Cardiac muscle cell (in vitro differentiated cells and primary cell): ENCODE results near the gene CBX5. TPM values are rescaled to one million over a fixed set of nuclear protein-coding genes. Genes with fewer than 3 reads are reported as not detected.
"Not testable (repeated sequence)": the region's sequence is repeated elsewhere in the genome, so short reads cannot be mapped to it uniquely, and the experiment has no call there.

Experiments used
- DNase-seq, 2 donors: peaks; one replicate each; pipeline versions ENCODE4 v3.0.0 to v3.0.0-alpha.2; 2010 to 2017; ENCODE audit warnings: low read depth in 1 of 2, low spot score in 1 of 2
- H3K27ac ChIP-seq: fragments of 200-600 bp; sonication (generic); 2 replicates; pipeline ENCODE4 v1.5.1; 2016
- H3K27me3 ChIP-seq: fragments of 200-600 bp; sonication (generic); 2 replicates; pipeline ENCODE4 v1.6.0; 2016; ENCODE audit warnings: control low read depth
- H3K36me3 ChIP-seq: fragments of 200-600 bp; sonication (generic); 2 replicates; pipeline ENCODE4 v1.5.1; 2016; ENCODE audit warnings: control low read depth
- H3K4me1 ChIP-seq: fragments of 200-600 bp; sonication (generic); 2 replicates; pipeline ENCODE4 v1.8.1; 2017; ENCODE audit warnings: low read depth, mild to moderate bottlenecking, mixed run types
- H3K4me3 ChIP-seq: fragments of 200-600 bp; sonication (generic); 2 replicates; pipeline ENCODE4 v1.5.1; 2016; ENCODE audit warnings: mild to moderate bottlenecking
- H3K9me3 ChIP-seq: fragments of 200-600 bp; sonication (generic); 2 replicates; pipeline ENCODE4 v1.5.1; 2017; ENCODE audit warnings: low read depth, mild to moderate bottlenecking, control low read depth
- polyA plus RNA-seq: library from polyadenylated mRNA; unstranded; fragments of >200 nt; fragmentation: Nextera tagmentation; extraction: Ambion mirVana; gene quantifications from 2 replicates; pipeline ENCODE4 v1.2.1, GENCODE V29; 2016
- total RNA-seq: library from RNA; depleted of rRNA; stranded (reverse); fragments of >200 nt; gene quantifications from 2 replicates; pipeline ENCODE4 v1.2.3, GENCODE V29; 2016
- TF ChIP-seq, protein P1 (sequence below): IDR thresholded peaks from 2 replicates; pipeline ENCODE4 v1.5.1; 2012; ENCODE audit warnings: low read depth, mild to moderate bottlenecking, low read length

CBX5 gene
- total and polyA plus RNA-seq, 2 experiments from 2014 or later, result 49.5 to 98.3 TPM

- Histone ChIP-seq H3K4me1 (peaks cover 9% of the 10 kb centered on the region), H3K27me3 (no peaks in the 10 kb centered on the region), H3K9me3 (no peaks in the 10 kb centered on the region), H3K4me3 (no peak overlapping the region), H3K27ac (peak overlapping the region; percentile 61), H3K36me3 (peaks cover 30% of the 10 kb centered on the region)
- TF ChIP-seq, protein P1, sequence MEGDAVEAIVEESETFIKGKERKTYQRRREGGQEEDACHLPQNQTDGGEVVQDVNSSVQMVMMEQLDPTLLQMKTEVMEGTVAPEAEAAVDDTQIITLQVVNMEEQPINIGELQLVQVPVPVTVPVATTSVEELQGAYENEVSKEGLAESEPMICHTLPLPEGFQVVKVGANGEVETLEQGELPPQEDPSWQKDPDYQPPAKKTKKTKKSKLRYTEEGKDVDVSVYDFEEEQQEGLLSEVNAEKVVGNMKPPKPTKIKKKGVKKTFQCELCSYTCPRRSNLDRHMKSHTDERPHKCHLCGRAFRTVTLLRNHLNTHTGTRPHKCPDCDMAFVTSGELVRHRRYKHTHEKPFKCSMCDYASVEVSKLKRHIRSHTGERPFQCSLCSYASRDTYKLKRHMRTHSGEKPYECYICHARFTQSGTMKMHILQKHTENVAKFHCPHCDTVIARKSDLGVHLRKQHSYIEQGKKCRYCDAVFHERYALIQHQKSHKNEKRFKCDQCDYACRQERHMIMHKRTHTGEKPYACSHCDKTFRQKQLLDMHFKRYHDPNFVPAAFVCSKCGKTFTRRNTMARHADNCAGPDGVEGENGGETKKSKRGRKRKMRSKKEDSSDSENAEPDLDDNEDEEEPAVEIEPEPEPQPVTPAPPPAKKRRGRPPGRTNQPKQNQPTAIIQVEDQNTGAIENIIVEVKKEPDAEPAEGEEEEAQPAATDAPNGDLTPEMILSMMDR, result no peak
- DNase-seq, result no peak
Measured at GRCh38 chr12:54239620-54240019, 40.3 kb downstream of the CBX5 start.

GRCh38 chr12:54238531-54238930 is 41.4 kb downstream of the CBX5 start:
- no peaks in the 10 kb centered on the region for H3K27me3 ChIP-seq
- H3K36me3 ChIP-seq, result peaks cover 23% of the 10 kb centered on the region
- no peak for DNase-seq
- no peak overlapping the region for H3K4me3 ChIP-seq
- TF ChIP-seq, protein P1, result no peak
- peak overlapping the region; percentile 61 for H3K27ac ChIP-seq
- H3K4me1 ChIP-seq, result peaks cover 9% of the 10 kb centered on the region
- H3K9me3 ChIP-seq, result no peaks in the 10 kb centered on the region

- Histone ChIP-seq H3K36me3 (no peaks in the 10 kb centered on the region), H3K27me3 (no peaks in the 10 kb centered on the region), H3K4me3 (no peak overlapping the region), H3K4me1 (no peaks in the 10 kb centered on the region), H3K9me3 (no peaks in the 10 kb centered on the region), H3K27ac (peak overlapping the region; percentile 12)
- peak in 1 of 2 donors; percentile 60 for DNase-seq
- TF ChIP-seq, protein P1, result peak; percentile 28
Measured at GRCh38 chr12:54232790-54233189, 47.1 kb downstream of the CBX5 start.

DNA sequence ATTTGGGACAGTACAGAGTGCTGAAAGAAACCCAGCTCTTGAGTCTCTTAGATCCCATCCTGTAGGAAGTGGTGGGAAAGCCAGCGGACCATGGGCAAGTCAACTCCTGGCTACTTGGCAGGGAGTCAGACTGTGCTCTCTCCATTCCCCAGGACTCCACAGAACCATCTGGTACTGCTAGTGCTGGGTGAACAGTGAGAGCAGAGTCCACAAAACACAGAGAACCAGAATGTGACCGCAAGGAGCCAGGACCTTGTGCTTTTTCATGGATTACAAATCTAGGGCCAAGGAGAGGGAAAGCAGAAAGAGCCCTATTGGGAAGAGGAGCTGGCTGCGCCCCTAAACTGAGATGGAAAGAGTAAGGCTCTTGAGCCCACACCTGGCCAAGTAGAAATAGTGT is 48.7 kb downstream of the CBX5 start:
- H3K4me1 ChIP-seq, H3K36me3 ChIP-seq, H3K27me3 ChIP-seq, H3K9me3 ChIP-seq, DNase-seq, H3K4me3 ChIP-seq, H3K27ac ChIP-seq: not testable (repeated sequence)

DNA sequence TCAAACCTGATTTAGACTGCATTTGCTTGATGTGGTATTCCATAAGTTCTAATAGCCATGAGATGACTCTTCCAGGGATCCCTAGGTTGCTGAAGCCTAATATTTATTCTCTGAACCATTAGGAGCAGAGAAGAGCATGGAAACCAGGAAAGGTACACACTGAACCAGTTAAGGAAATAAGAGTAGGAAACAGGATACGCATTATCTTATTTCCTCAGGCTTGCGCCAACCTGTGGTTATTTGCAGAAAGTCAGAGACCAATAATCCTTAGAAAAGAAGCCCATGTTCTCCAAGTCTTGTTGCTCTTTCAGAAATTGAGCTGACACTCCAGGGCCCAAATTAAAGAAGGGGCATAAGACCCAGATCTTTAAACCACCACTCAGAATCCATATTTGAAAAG is 49.4 kb downstream of the CBX5 start:
- Histone ChIP-seq H3K36me3 (no peaks in the 10 kb centered on the region), H3K9me3 (no peaks in the 10 kb centered on the region), H3K4me1 (no peaks in the 10 kb centered on the region), H3K27me3 (no peaks in the 10 kb centered on the region), H3K4me3 (no peak overlapping the region), H3K27ac (no peak overlapping the region)
- TF ChIP-seq, protein P1, result no peak
- no peak for DNase-seq

DNA sequence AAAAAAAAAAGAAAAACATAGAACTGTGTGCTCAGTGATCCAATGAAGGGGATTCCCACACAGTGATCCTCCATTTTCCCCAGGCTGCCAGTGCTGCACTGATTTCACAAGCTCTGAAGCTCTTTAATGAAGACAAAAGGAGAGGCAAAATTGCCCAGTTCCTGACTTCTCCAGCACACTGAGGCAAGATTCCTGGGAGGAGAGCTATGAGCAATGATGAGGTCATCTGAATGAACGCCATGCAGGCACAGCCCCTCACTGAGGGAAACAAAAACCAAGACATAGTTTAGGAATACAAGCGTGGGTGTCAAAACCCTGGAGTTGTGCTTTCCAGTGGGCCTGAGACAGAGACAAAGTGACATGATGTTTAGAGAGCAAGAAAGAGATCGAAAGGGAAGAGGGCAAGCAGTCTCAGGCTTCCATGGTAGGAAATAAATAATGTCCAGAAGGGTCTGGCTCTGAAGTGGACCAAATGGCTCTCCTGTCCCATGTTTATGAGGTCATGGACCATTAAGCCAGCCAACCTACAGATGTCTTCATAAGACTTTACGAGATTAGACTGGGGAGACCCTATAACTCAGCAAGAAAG is 50.2 kb downstream of the CBX5 start:
- H3K27ac ChIP-seq, result no peak overlapping the region
- H3K36me3 ChIP-seq, result no peaks in the 10 kb centered on the region
- no peaks in the 10 kb centered on the region for H3K4me1 ChIP-seq
- TF ChIP-seq, protein P1, result no peak
- no peak overlapping the region for H3K4me3 ChIP-seq
- no peaks in the 10 kb centered on the region for H3K9me3 ChIP-seq
- H3K27me3 ChIP-seq, result no peaks in the 10 kb centered on the region
- peak in 1 of 2 donors; percentile 94 for DNase-seq
